Middle frontal gyrus (tissue), 1 donor: Measurements from ENCODE around the gene FYB1.

Experiments
- DNase-seq: peaks from one replicate; pipeline ENCODE4 v3.0.0-alpha.2; 2015; ENCODE audit warnings: low spot score; ENCODE audit errors: extremely low spot score

Gene FYB1

GRCh38 chr5:39055768-39056398 is 163.5 kb downstream of the FYB1 start:
- DNase-seq = no peak
